ENCODE data around the gene TMEM205. TPM values are rescaled to one million over a fixed set of nuclear protein-coding genes. Genes with fewer than 3 reads are reported as not detected.
A peak's percentile ranks its signal among the peaks of the same experiment; 100 is the strongest.
"Not testable (repeated sequence)": the region's sequence is repeated elsewhere in the genome, so short reads cannot be mapped to it uniquely, and the experiment has no call there.

The TMEM205 gene
- total and polyA plus RNA-seq, 2 donors = 63.8 to 144 TPM

GRCh38 chr19:11322269-11323024, 23.6 kb downstream of the TMEM205 start:
- 53% methylated on average over 7 of the region's 7 CpGs for WGBS
- Histone ChIP-seq H3K27ac (ENCODE audit: low read depth) (no peak overlapping the region), H3K4me1 (ENCODE audit: insufficient read depth) (no peaks in the 10 kb centered on the region), H3K4me3 (ENCODE audit: low read depth, low read length) (no peak overlapping the region), H3K36me3 (ENCODE audit: insufficient read depth) (no peaks in the 10 kb centered on the region)
- no peak for DNase-seq (ENCODE audit: extremely low spot score)

- no peak overlapping the region for H3K4me3 ChIP-seq (ENCODE audit: low read depth, low read length)
- H3K36me3 ChIP-seq (ENCODE audit: insufficient read depth) = no peaks in the 10 kb centered on the region
- WGBS = 76% methylated on average over 14 of the region's 14 CpGs
- H3K4me1 ChIP-seq (ENCODE audit: insufficient read depth) = no peaks in the 10 kb centered on the region
- no peak overlapping the region for H3K27ac ChIP-seq (ENCODE audit: low read depth)
- DNase-seq (ENCODE audit: extremely low spot score) = no peak
Observed at GRCh38 chr19:11321191-11322126, 24.6 kb downstream of the TMEM205 start.

- H3K36me3 ChIP-seq (ENCODE audit: insufficient read depth); H3K4me1 ChIP-seq (ENCODE audit: insufficient read depth); H3K27ac ChIP-seq (ENCODE audit: low read depth); H3K4me3 ChIP-seq (ENCODE audit: low read depth, low read length); DNase-seq (ENCODE audit: extremely low spot score): not testable (repeated sequence)
- 70% methylated on average over 9 of the region's 9 CpGs for WGBS
Observed at GRCh38 chr19:11320278-11320995, 25.6 kb downstream of the TMEM205 start.

DNA sequence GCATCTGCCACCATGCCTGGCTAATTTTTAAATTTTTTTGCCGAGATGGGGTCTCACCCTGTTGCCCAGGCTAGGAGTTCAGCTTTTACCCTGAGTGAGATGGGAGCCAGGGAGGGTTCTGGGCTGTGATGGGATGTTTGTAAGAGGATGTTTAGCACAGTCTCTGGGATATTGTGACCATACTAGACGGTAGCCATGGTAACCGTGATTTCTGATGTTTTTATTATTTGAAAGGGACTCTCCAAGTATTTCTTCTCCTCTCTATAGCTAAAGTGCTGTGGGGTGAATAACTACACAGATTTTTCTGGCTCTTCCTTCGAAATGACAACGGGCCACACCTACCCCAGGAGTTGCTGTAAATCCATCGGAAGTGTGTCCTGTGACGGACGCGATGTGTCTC, 39.7 kb downstream of the TMEM205 start:
- Histone ChIP-seq H3K36me3 (ENCODE audit: insufficient read depth) (no peaks in the 10 kb centered on the region), H3K4me3 (ENCODE audit: low read depth, low read length) (no peak overlapping the region), H3K4me1 (ENCODE audit: insufficient read depth) (no peaks in the 10 kb centered on the region), H3K27ac (ENCODE audit: low read depth) (no peak overlapping the region)
- DNase-seq (ENCODE audit: extremely low spot score) = no peak
- WGBS = 80% methylated on average over 9 of the region's 9 CpGs

- no peak overlapping the region for H3K27ac ChIP-seq (ENCODE audit: low read depth)
- no peaks in the 10 kb centered on the region for H3K36me3 ChIP-seq (ENCODE audit: insufficient read depth)
- no peak overlapping the region for H3K4me3 ChIP-seq (ENCODE audit: low read depth, low read length)
- no peak for DNase-seq (ENCODE audit: extremely low spot score)
- WGBS = 85% methylated on average over 5 of the region's 5 CpGs
- no peaks in the 10 kb centered on the region for H3K4me1 ChIP-seq (ENCODE audit: insufficient read depth)
Observed at GRCh38 chr19:11304936-11305335, 41.1 kb downstream of the TMEM205 start.

GRCh38 chr19:11300811-11301120, 45.3 kb downstream of the TMEM205 start:
- no peaks in the 10 kb centered on the region for H3K4me1 ChIP-seq (ENCODE audit: insufficient read depth)
- WGBS = 87% methylated on average over 11 of the region's 11 CpGs

DNA sequence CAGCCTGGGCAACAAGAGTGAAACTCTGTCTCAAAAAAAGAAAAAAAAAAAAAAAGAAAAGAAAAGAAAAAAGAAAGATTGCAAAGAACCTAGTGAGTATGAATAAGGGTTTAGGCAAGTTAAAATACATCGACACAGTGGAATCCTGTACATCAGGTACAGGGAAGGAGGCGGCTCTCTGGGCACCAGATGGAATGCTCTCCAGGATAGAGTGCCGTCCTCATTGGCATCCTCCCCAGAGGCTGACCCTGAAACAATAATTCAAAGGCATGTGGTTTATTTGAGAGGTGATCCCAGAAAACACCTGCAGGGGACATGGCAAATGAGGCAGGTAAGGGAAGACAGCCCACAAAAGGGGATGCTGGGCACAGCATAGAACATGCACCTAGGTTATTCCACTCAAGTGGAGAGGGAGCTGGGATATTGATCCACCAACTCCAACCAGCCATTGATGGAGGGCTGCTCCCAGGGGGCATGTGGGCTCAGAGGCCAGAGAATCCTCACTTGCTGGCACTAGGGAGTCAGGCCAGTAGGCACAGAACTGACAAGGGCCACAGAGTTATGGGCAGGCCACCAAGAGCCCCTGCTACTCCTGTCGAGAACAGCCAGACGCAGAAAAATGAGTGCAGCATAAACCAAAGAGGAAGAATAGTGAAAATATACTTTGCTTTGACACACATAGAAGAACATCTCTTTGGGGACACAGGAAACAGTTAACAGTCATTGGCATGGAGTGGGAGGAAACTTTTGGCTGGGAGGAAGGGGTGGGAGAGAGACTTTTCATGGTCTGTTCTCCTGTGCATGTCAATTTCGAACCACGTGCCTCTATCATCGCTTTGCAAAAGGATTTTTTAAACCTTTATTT, 45.9 kb downstream of the TMEM205 start:
- H3K4me3 ChIP-seq (ENCODE audit: low read depth, low read length) = no peak overlapping the region
- WGBS = 73% methylated on average over 8 of the region's 8 CpGs

More at GRCh38 chr19:11300811-11301120, 45.3 kb downstream of the TMEM205 start:
- Histone ChIP-seq H3K4me3 (ENCODE audit: low read depth, low read length) (no peak overlapping the region), H3K27ac (ENCODE audit: low read depth) (no peak overlapping the region), H3K36me3 (ENCODE audit: insufficient read depth) (no peaks in the 10 kb centered on the region)
- no peak for DNase-seq (ENCODE audit: extremely low spot score)

DNA sequence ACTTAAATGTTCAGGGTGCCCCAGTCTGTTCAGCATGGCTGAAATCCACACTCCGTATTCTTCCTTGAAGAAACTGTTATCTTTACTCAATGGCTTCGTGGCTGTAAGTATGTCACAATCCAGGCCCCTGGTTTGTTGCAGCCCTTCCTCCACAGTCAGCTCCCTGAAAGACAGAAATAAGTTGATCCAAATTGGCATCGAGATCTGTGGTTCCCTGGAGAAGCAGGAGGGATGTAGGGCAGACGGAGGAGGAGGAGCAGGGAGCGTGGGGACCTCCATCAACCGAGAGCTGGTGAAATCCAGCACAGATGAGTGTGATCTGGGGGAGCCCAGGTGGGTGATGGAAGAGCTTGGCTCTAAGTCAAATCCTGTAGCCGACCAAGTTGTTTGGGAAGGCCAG, 49.8 kb downstream of the TMEM205 start:
- 46% methylated on average over 7 of the region's 7 CpGs for WGBS

More for the DNA sequence above, 45.9 kb downstream of the TMEM205 start:
- no peak for DNase-seq (ENCODE audit: extremely low spot score)
- Histone ChIP-seq H3K4me1 (ENCODE audit: insufficient read depth) (no peaks in the 10 kb centered on the region), H3K36me3 (ENCODE audit: insufficient read depth) (no peaks in the 10 kb centered on the region), H3K27ac (ENCODE audit: low read depth) (no peak overlapping the region)

DNA sequence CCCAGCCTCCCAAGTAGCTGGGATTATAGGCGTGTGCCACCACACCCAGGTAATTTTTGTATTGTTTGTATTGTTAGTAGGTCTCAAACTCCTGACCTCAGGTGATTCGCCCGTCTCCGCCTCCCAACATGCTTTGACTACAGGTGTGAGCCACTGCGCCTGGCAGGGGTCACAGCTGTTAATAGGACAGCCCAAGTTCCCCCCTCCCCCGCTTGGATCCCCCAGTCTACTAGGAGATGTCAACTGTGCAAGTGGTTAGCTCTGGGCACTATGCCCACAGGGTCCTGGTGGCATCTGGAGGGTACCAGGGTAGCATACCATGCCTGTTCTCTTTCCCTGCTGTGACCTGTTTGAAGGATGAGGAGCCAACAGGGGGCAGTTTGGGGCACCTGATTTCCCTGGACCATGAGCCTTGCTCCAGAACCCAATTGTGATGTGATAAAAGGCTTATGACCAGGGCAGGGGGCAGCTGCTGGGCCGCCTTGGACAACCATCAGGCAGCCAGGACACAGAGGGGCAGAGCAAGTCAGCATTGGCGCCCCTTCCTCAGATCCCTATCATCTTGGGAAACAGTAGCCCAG, 50.3 kb downstream of the TMEM205 start, which contains the start of gene TSPAN16:
Gene TSPAN16 (plus strand): TSS at position 496 of the 581 bp plus-strand sequence. CDS start 138 bp downstream, outside the sequence.
- no peak for DNase-seq (ENCODE audit: extremely low spot score)
- peak within 1 kb of the TSS; percentile 5 for H3K27ac ChIP-seq (ENCODE audit: low read depth)
- no peak within 1 kb of the TSS for H3K4me3 ChIP-seq (ENCODE audit: low read depth, low read length)
- WGBS = 94% methylated on average over 8 of the region's 8 CpGs
- H3K4me1 ChIP-seq (ENCODE audit: insufficient read depth) = no peaks in the 10 kb centered on the region
- no peaks in the 10 kb centered on the region for H3K36me3 ChIP-seq (ENCODE audit: insufficient read depth)

More for the DNA sequence above, 49.8 kb downstream of the TMEM205 start:
- H3K27ac ChIP-seq (ENCODE audit: low read depth) = no peak overlapping the region
- no peak overlapping the region for H3K4me3 ChIP-seq (ENCODE audit: low read depth, low read length)
- DNase-seq (ENCODE audit: extremely low spot score) = no peak
- no peaks in the 10 kb centered on the region for H3K4me1 ChIP-seq (ENCODE audit: insufficient read depth)
- H3K36me3 ChIP-seq (ENCODE audit: insufficient read depth) = no peaks in the 10 kb centered on the region

GRCh38 chr19:11295180-11295579, 50.9 kb downstream of the TMEM205 start:
- WGBS = 90% methylated on average over 4 of the region's 4 CpGs
- no peaks in the 10 kb centered on the region for H3K36me3 ChIP-seq (ENCODE audit: insufficient read depth)
- no peak overlapping the region for H3K4me3 ChIP-seq (ENCODE audit: low read depth, low read length)
- no peak overlapping the region for H3K27ac ChIP-seq (ENCODE audit: low read depth)
- no peaks in the 10 kb centered on the region for H3K4me1 ChIP-seq (ENCODE audit: insufficient read depth)
- DNase-seq (ENCODE audit: extremely low spot score) = no peak

DNA sequence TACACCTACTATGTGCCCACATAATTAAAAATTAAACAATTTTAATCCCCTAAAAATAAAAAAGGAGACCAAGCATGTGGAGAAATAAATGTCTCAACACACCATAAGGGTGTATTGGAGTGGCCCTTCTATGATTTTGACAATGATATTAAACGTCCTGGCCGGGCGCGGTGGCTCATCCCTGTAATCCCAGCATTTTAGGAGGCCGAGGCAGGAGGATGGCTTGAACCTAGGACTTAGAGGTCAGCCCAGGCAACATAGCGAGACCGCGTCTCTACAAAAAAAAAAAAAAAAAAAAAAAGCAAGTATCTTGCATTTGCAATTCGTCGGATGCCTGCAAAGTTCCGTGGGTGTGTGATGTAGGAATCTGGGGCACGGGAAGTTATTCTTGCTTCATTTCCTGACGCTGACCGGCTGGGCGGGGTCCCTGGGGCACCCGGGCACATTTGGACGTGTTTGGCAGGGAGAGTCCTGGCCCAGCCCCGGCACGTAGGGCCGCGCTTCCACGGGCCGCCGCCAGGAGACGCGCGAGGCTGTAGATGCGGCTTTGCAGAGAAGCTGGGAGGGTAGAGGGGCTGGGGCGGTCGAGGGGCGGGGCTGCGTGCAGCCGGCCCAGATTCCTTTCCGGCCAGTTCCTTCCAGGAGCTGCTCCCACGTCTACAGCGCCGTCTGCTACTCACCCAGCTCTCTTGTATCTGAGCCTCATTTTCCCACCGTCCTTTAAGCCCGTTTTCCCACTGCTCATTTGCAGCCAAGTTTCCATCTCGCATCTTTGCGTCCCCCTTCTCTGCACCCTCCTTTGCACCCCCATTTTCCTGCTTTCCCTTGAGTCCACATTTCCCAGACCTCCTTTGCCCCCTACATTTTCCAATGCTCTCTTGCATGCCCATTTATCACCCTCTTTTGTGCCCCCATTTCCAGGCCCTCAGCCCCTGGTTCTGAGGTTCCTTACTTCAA, 52.4 kb downstream of the TMEM205 start:
- WGBS = 4% methylated on average over 41 of the region's 41 CpGs
- H3K36me3 ChIP-seq (ENCODE audit: insufficient read depth) = no peaks in the 10 kb centered on the region
- peak; percentile 80 for DNase-seq (ENCODE audit: extremely low spot score)
- H3K4me3 ChIP-seq (ENCODE audit: low read depth, low read length) = no peak overlapping the region
- H3K27ac ChIP-seq (ENCODE audit: low read depth) = peak overlapping the region; percentile 67
- H3K4me1 ChIP-seq (ENCODE audit: insufficient read depth) = no peaks in the 10 kb centered on the region
